Neural cell (in vitro differentiated cells): ENCODE results near the gene SEC16B. TPM values are rescaled to one million over a fixed set of nuclear protein-coding genes. Genes with fewer than 3 reads are reported as not detected.

ENCODE experiments used
- H2AFZ ChIP-seq: fragments of 200-600, 300-800 bp; sonication (generic), shearing (Covaris generic); 2 replicates; pipeline ENCODE4 v1.6.0; 2014; ENCODE audit warnings: low read depth, mild to moderate bottlenecking, antibody characterized with exemption, low read length, moderate library complexity
- H3F3A ChIP-seq: fragments of 200-600 bp; shearing (Covaris generic); 2 replicates; pipeline ENCODE4 v1.6.1; 2016; ENCODE audit warnings: mild to moderate bottlenecking, moderate library complexity, mixed read lengths, antibody characterized with exemption, low read length; ENCODE audit not compliant: insufficient read depth, poor library complexity, severe bottlenecking
- H3K27ac ChIP-seq: fragments of 200-600, 300-800 bp; sonication (generic), shearing (Covaris generic); 2 replicates; pipeline ENCODE4 v1.5.1; 2014; ENCODE audit warnings: mild to moderate bottlenecking, low read length, moderate library complexity
- H3K27me3 ChIP-seq: fragments of 300-800, 200-600 bp; sonication (generic), shearing (Covaris generic); 2 replicates; pipeline ENCODE4 v1.6.0; 2014; ENCODE audit warnings: mild to moderate bottlenecking, low read depth, low read length, moderate library complexity; ENCODE audit not compliant: insufficient read depth
- H3K36me3 ChIP-seq: fragments of 300-800, 200-600 bp; sonication (generic), shearing (Covaris generic); 2 replicates; pipeline ENCODE4 v1.5.1; 2014; ENCODE audit warnings: mild to moderate bottlenecking, antibody characterized with exemption, low read length, moderate library complexity; ENCODE audit not compliant: insufficient read depth
- H3K4me2 ChIP-seq: fragments of 300-800, 200-600 bp; sonication (generic), shearing (Covaris generic); 2 replicates; pipeline ENCODE4 v1.6.0; 2014; ENCODE audit warnings: mild to moderate bottlenecking, low read length
- H3K4me3 ChIP-seq: fragments of 300-800, 200-600 bp; sonication (generic), shearing (Covaris generic); 2 replicates; pipeline ENCODE4 v1.5.1; 2014; ENCODE audit warnings: mild to moderate bottlenecking, low read length, moderate library complexity
- H3K79me2 ChIP-seq: fragments of 200-600 bp; shearing (Covaris generic); replicated peaks from 2 replicates; pipeline ENCODE4 v1.6.0; 2014; ENCODE audit warnings: mild to moderate bottlenecking, low read length, moderate library complexity; ENCODE audit not compliant: insufficient read depth
- H3K9ac ChIP-seq: fragments of 300-800, 200-600 bp; sonication (generic), shearing (Covaris generic); 2 replicates; pipeline ENCODE4 v1.6.1; 2016; ENCODE audit warnings: mild to moderate bottlenecking, low read length, mixed read lengths
- H3K9me2 ChIP-seq: fragments of 200-600 bp; shearing (Covaris generic); 2 replicates; pipeline ENCODE4 v1.6.1; 2016; ENCODE audit warnings: mild to moderate bottlenecking, low read length, mixed read lengths; ENCODE audit not compliant: insufficient read depth
- H3K9me3 ChIP-seq: fragments of 200-600, 300-800 bp; sonication (generic), shearing (Covaris generic); 2 replicates; pipeline ENCODE4 v1.6.1; 2016; ENCODE audit warnings: mild to moderate bottlenecking, mixed run types, low read length, moderate library complexity, mixed read lengths
- H4K20me1 ChIP-seq: fragments of 200-600 bp; shearing (Covaris generic); 2 replicates; pipeline ENCODE4 v1.6.1; 2016; ENCODE audit warnings: mild to moderate bottlenecking, mixed run types; ENCODE audit not compliant: insufficient read depth
- CTCF ChIP-seq: fragments of 450-650 bp; IDR thresholded peaks from 2 replicates; pipeline ENCODE4 v1.5.1; 2014; ENCODE audit warnings: antibody characterized with exemption, mild to moderate bottlenecking, moderate library complexity; ENCODE audit not compliant: poor library complexity, severe bottlenecking
- EP300 ChIP-seq: fragments of 450-650 bp; conservative IDR thresholded peaks from 2 replicates; pipeline ENCODE4 v1.6.1; 2014; ENCODE audit warnings: antibody characterized with exemption, mild to moderate bottlenecking, moderate library complexity; ENCODE audit not compliant: poor library complexity, severe bottlenecking
- EZH2 ChIP-seq: fragments of 200-600, 300-800 bp; shearing (Covaris generic), sonication (generic); IDR thresholded peaks from 2 replicates; pipeline ENCODE4 v1.6.1; 2014; ENCODE audit warnings: antibody characterized with exemption, low read length, borderline replicate concordance, mild to moderate bottlenecking; ENCODE audit not compliant: insufficient read depth, poor library complexity, severe bottlenecking
- MXI1 ChIP-seq: fragments of 450-650 bp; conservative IDR thresholded peaks from 2 replicates; pipeline ENCODE4 v1.6.1; 2014; ENCODE audit warnings: antibody characterized with exemption, mild to moderate bottlenecking; ENCODE audit not compliant: poor library complexity, severe bottlenecking
- POLR2AphosphoS5 ChIP-seq: IDR thresholded peaks from 2 replicates; pipeline ENCODE4 v1.6.1; 2012
- RAD21 ChIP-seq: fragments of 450-650 bp; conservative IDR thresholded peaks from 2 replicates; pipeline ENCODE4 v1.6.1; 2014; ENCODE audit warnings: antibody characterized with exemption, mild to moderate bottlenecking, moderate library complexity
- REST ChIP-seq: IDR thresholded peaks from 2 replicates; pipeline ENCODE4 v1.6.1; 2012; ENCODE audit warnings: borderline replicate concordance
- SMC3 ChIP-seq: fragments of 450-650 bp; conservative IDR thresholded peaks from 2 replicates; pipeline ENCODE4 v1.6.1; 2014; ENCODE audit warnings: antibody characterized with exemption, mild to moderate bottlenecking, moderate library complexity; ENCODE audit not compliant: poor library complexity
- TAF1 ChIP-seq: IDR thresholded peaks from 2 replicates; pipeline ENCODE4 v1.6.1; 2012; ENCODE audit warnings: low read depth
- polyA plus RNA-seq: library from polyadenylated mRNA; depleted of rRNA; stranded (reverse); fragments of >200 nt; gene quantifications from 2 replicates; pipeline ENCODE4 v1.2.3, GENCODE V29; 2014

Gene SEC16B
- polyA plus RNA-seq, 1 donor from 2014 or later: 0.78 TPM

GRCh38 chr1:177973585-177973984, 3.7 kb upstream of the SEC16B start:
- Histone ChIP-seq H3K27me3 (no peaks in the 10 kb centered on the region), H3K9me2 (no peaks in the 10 kb centered on the region), H3K36me3 (no peaks in the 10 kb centered on the region), H3K9ac (no peak overlapping the region), H3F3A (no peaks in the 10 kb centered on the region), H4K20me1 (no peaks in the 10 kb centered on the region), H3K4me3 (no peak overlapping the region), H3K27ac (no peak overlapping the region), H2AFZ (no peak overlapping the region), H3K4me2 (no peak overlapping the region), H3K9me3 (no peaks in the 10 kb centered on the region), H3K79me2 (no peaks in the 10 kb centered on the region)
- no peak for TF ChIP-seq RAD21
- no peak for TF ChIP-seq REST
- TF ChIP-seq TAF1: no peak
- TF ChIP-seq POLR2AphosphoS5: no peak
- TF ChIP-seq EP300: no peak
- TF ChIP-seq CTCF: no peak
- TF ChIP-seq EZH2: no peak
- TF ChIP-seq SMC3: no peak
- no peak for TF ChIP-seq MXI1

- H3K27me3 ChIP-seq: no peaks in the 10 kb centered on the region
- TF ChIP-seq EP300 (no peak), CTCF (no peak), EZH2 (no peak), SMC3 (no peak), REST (no peak), TAF1 (no peak), MXI1 (no peak), RAD21 (no peak), POLR2AphosphoS5 (no peak)
- H4K20me1 ChIP-seq: no peaks in the 10 kb centered on the region
- no peaks in the 10 kb centered on the region for H3F3A ChIP-seq
- no peaks in the 10 kb centered on the region for H3K9me2 ChIP-seq
- no peak overlapping the region for H3K4me3 ChIP-seq
- H3K79me2 ChIP-seq: no peaks in the 10 kb centered on the region
- H3K27ac ChIP-seq: no peak overlapping the region
- H3K36me3 ChIP-seq: no peaks in the 10 kb centered on the region
- H2AFZ ChIP-seq: no peak overlapping the region
- H3K9me3 ChIP-seq: no peaks in the 10 kb centered on the region
- no peak overlapping the region for H3K9ac ChIP-seq
- no peak overlapping the region for H3K4me2 ChIP-seq
Measured at GRCh38 chr1:177969109-177969508, 749 bp downstream of the SEC16B start.
